Measurements from ENCODE around the gene SMURF1.

The SMURF1 gene

GRCh38 chr7:98990356-98990755 is 153.6 kb downstream of the SMURF1 start:
- DNase-seq (ENCODE audit: low read depth in 3 of 3): no peak

DNA sequence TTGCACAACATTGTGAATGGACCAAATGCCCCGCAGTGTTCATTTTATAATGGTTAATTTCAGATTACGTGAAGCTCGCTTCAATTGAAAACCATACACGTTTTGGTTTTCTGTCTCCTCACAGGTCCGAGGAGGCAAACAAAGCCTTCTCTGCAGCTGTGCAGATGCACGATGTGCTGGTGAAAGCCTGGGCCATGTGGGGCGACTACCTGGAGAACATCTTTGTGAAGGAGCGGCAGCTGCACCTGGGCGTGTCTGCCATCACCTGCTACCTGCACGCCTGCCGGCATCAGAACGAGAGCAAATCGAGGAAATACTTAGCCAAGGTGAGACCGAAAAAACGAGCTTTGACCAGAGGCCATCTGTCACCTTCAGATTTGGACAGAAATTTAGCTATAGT is 155.3 kb downstream of the SMURF1 start:
- DNase-seq (ENCODE audit: low read depth in 3 of 3): no peak

- DNase-seq (ENCODE audit: low read depth in 3 of 3): no peak
Measured at GRCh38 chr7:98985945-98986344, 158.0 kb downstream of the SMURF1 start.

DNA sequence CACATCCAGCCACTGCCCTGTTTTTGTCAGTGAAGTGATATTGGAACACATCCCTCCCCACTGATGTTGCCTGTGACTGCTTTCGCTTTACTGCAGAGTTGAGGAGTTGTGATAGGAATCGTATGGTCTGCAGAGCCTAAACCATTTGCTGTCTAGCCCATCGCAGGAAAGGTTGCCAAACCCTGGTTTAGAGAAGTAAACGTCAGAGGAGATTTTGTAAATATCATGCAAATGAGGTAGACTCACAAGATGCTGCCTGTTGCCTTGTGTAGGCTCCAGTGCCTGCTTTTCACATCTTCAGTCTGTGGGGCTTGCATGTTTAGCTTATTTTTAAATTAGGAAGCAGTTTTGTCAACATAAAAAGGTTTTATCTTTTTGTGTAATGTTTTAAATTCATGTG is 158.5 kb downstream of the SMURF1 start:
- no peak for DNase-seq (ENCODE audit: low read depth in 3 of 3)

DNA sequence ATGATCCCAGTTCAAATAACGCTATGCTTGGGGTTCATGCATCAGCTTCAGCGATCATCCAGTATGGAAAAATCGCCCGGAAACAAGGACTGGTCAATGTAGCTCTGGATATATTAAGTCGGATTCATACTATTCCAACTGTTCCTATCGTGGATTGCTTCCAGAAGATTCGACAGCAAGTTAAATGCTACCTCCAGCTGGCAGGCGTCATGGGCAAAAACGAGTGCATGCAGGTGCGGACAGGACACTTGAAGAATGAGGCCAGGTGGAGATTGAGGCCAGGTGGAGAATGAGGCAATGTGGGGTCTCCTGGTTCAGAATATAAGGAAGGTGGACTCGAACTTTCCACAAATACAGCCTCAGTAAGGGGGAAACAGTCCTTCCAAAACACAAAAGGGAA is 159.8 kb downstream of the SMURF1 start:
- DNase-seq (ENCODE audit: low read depth in 3 of 3): no peak

DNA sequence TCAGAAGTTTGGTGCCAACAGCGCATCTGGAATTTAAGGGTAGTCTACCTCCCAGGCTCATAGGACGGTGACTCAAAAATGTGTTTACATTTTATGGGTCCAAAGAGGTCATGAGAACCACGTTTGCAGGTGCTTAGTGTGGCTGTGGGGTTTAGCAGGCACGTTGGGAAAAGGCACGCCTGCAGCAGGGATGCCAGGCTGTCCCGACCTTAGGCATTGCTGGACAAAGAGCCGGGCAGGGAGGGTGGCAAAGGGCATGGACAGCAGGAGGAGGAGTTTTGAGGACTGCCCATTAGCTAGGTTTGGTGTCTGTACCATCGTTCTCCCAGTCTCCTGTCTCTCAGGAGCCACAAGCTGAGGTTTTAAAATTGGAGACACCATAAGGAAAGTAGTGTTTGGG is 161.2 kb downstream of the SMURF1 start:
- no peak for DNase-seq (ENCODE audit: low read depth in 3 of 3)

DNA sequence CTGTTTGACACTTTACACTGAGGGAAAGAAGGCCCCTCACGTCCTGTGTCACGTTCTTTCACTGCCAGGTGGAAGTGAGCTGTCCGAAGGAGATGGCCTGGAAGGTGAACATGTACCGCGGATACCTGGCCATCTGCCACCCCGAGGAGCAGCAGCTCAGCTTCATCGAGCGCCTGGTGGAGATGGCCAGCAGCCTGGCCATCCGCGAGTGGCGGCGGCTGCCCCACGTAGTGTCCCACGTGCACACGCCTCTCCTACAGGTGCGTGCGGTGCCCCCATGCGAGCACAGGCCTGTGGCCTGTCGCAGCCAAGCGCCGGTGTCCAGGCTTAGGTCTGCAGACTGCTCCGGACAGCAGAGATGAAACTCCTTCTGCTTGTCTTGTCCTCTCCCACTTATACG is 162.2 kb downstream of the SMURF1 start:
- no peak for DNase-seq (ENCODE audit: low read depth in 3 of 3)

DNA sequence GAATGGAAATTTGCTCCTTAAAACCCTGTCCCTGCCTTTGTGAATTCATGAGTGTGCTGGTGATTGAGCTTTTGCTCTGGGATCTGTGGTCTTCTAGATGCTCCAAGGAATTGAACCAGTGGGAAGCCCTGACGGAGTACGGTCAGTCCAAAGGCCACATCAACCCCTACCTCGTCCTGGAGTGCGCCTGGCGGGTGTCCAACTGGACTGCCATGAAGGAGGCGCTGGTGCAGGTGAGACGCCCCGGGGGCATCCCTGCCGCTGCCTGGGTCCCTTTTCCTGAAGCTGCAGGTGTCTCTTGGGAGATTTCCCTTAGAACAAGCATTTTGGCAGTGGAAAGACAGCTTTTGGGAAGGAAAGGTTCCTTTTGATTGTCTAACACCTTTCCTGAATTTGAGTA is 165.2 kb downstream of the SMURF1 start:
- no peak for DNase-seq (ENCODE audit: low read depth in 3 of 3)
